Activated T-helper 1 cell treated with Interleukin-2 at 50 U/mL for 16 hours (primary cell): Measurements from ENCODE around the gene OXNAD1.
"Not testable (repeated sequence)": the region's sequence is repeated elsewhere in the genome, so short reads cannot be mapped to it uniquely, and the experiment has no call there.

ENCODE experiments used
- DNase-seq: peaks from one replicate; pipeline ENCODE4 v3.0.0-alpha.2; 2020; ENCODE audit warnings: low read depth

OXNAD1 gene

GRCh38 chr3:16304061-16305010, 39.3 kb downstream of the OXNAD1 start:
- DNase-seq = no peak

GRCh38 chr3:16305111-16305541, 40.1 kb downstream of the OXNAD1 start:
- no peak for DNase-seq

GRCh38 chr3:16307832-16308531, 43.0 kb downstream of the OXNAD1 start:
- DNase-seq = no peak

GRCh38 chr3:16308727-16309126, 43.7 kb downstream of the OXNAD1 start:
- DNase-seq = no peak

- DNase-seq = no peak
Measured at GRCh38 chr3:16309558-16309957, 44.5 kb downstream of the OXNAD1 start.

GRCh38 chr3:16310486-16310885, 45.5 kb downstream of the OXNAD1 start:
- not testable (repeated sequence) for DNase-seq

GRCh38 chr3:16311960-16312451, 47.0 kb downstream of the OXNAD1 start:
- DNase-seq = peak; percentile 31

- no peak for DNase-seq
Measured at GRCh38 chr3:16313886-16314645, 49.1 kb downstream of the OXNAD1 start.

- DNase-seq = no peak
Measured at GRCh38 chr3:16315623-16316022, 50.6 kb downstream of the OXNAD1 start.

- DNase-seq = no peak
Measured at GRCh38 chr3:16316396-16316795, 51.4 kb downstream of the OXNAD1 start.

GRCh38 chr3:16316847-16317560, 52.0 kb downstream of the OXNAD1 start:
- DNase-seq = no peak

GRCh38 chr3:16317561-16317945, 52.5 kb downstream of the OXNAD1 start:
- DNase-seq = no peak

- DNase-seq = no peak
Measured at GRCh38 chr3:16318176-16318575, 53.2 kb downstream of the OXNAD1 start.

GRCh38 chr3:16319307-16319706, 54.3 kb downstream of the OXNAD1 start:
- peak; percentile 59 for DNase-seq

GRCh38 chr3:16319723-16320122, 54.7 kb downstream of the OXNAD1 start:
- DNase-seq = no peak

GRCh38 chr3:16320711-16321110, 55.7 kb downstream of the OXNAD1 start:
- DNase-seq = no peak

- no peak for DNase-seq
Measured at GRCh38 chr3:16322189-16322588, 57.2 kb downstream of the OXNAD1 start.

GRCh38 chr3:16323737-16324136, 58.7 kb downstream of the OXNAD1 start:
- DNase-seq = no peak

GRCh38 chr3:16325850-16326249, 60.8 kb downstream of the OXNAD1 start:
- no peak for DNase-seq

- DNase-seq = no peak
Measured at GRCh38 chr3:16326724-16327349, 61.8 kb downstream of the OXNAD1 start.

- no peak for DNase-seq
Measured at GRCh38 chr3:16328124-16328523, 63.1 kb downstream of the OXNAD1 start.
